HepG2 (cell line): ENCODE results near the gene C11orf58. TPM values are rescaled to one million over a fixed set of nuclear protein-coding genes. Genes with fewer than 3 reads are reported as not detected.

Experiments used
- ATAC-seq: fragments of 200-7000 bp; cut with Tn5 transposase; 3 replicates; pipeline ENCODE4 v1.9.1; 2020; ENCODE audit warnings: mild to moderate bottlenecking, moderate library complexity
- BruUV-seq: library from RNA; stranded (reverse); fragments of 400-500 nt; replicated peaks from 2 replicates; lab custom pipeline; 2021; lab: Mats Ljungman, UMichigan
- CTCF ChIA-PET: fragments of 300-600 bp; formaldehyde crosslinking; extraction: SDS; loops from one replicate; lab custom pipeline; 2021; ENCODE audit warnings: low total read pairs, inconsistent platforms, low intra/inter-chr PET ratio; lab: Yijun Ruan, JAX
- POLR2A ChIA-PET: fragments of 350-600 bp; sonication (Branson Sonifier 250); formaldehyde crosslinking; loops from one replicate; lab custom pipeline; 2020; ENCODE audit warnings: antibody characterized with exemption, inconsistent platforms; lab: Yijun Ruan, JAX
- DNase-seq: peaks from one replicate; pipeline ENCODE4 v3.0.0-alpha.2; 2015; ENCODE audit warnings: low spot score
- FAIRE-seq: peaks from 3 replicates; lab custom pipeline; 2011; peaks lifted over from hg19 to GRCh38; lab: Jason Lieb, UNC
- H2AFZ ChIP-seq: one replicate; pipeline ENCODE4 v1.6.1; 2011; ENCODE audit warnings: low read length, inconsistent platforms
- H3K27ac ChIP-seq: fragments of 300-600 bp; 3 replicates; pipeline ENCODE4 v1.8.0; 2011; ENCODE audit warnings: mixed run types, mild to moderate bottlenecking, mixed read lengths, low read length, inconsistent platforms; ENCODE audit not compliant: insufficient read depth; ENCODE audit errors: extremely low read length
- H3K27me3 ChIP-seq, 2 experiments: fragments of 200-600 bp in 1 of 2; 2 replicates in 1 of 2; 3 replicates in 1 of 2; pipeline versions ENCODE4 v1.6.0 to v1.8.0; 2011; ENCODE audit warnings: low read length in 2 of 2, mild to moderate bottlenecking in 2 of 2, moderate library complexity in 2 of 2, inconsistent platforms in 1 of 2; ENCODE audit not compliant: insufficient read depth in 2 of 2, control insufficient read depth in 1 of 2
- H3K36me3 ChIP-seq, 2 experiments: fragments of 200-600 bp in 1 of 2; replicated peaks in 1 of 2; 2 replicates in 1 of 2; 3 replicates in 1 of 2; pipeline versions ENCODE4 v1.5.1 to v1.8.0; 2011; ENCODE audit warnings: low read length in 2 of 2, inconsistent platforms in 1 of 2; ENCODE audit not compliant: insufficient read depth in 2 of 2, control insufficient read depth in 1 of 2
- H3K4me1 ChIP-seq: 2 replicates; pipeline ENCODE4 v1.5.1; 2012; ENCODE audit warnings: low read length, inconsistent platforms; ENCODE audit not compliant: insufficient read depth
- H3K4me2 ChIP-seq: 2 replicates; pipeline ENCODE4 v1.6.0; 2011; ENCODE audit warnings: low read depth, low read length, inconsistent platforms
- H3K4me3 ChIP-seq, 3 experiments: fragments of 200-600 bp in 1 of 3; sonication (generic), shearing (Covaris generic) in 1 of 3; replicated peaks in 1 of 3; 2 replicates each; pipeline ENCODE4 v1.5.1; 2011 to 2016; ENCODE audit warnings: low read length in 3 of 3, inconsistent platforms in 2 of 3, low read depth in 2 of 3, mild to moderate bottlenecking in 2 of 3, control low read depth in 1 of 3, mixed read lengths in 1 of 3; ENCODE audit not compliant: insufficient read depth in 1 of 3
- H3K79me2 ChIP-seq: one replicate; pipeline ENCODE4 v1.6.1; 2011; ENCODE audit warnings: low read length, inconsistent platforms; ENCODE audit not compliant: insufficient read depth
- H3K9ac ChIP-seq: 2 replicates; pipeline ENCODE4 v1.6.0; 2011; ENCODE audit warnings: mild to moderate bottlenecking, low read depth, low read length, inconsistent platforms; ENCODE audit not compliant: insufficient read depth
- H3K9me3 ChIP-seq: 2 replicates; pipeline ENCODE4 v1.5.1; 2012; ENCODE audit warnings: mild to moderate bottlenecking, low read length
- H4K20me1 ChIP-seq: 2 replicates; pipeline ENCODE4 v1.6.0; 2011; ENCODE audit warnings: inconsistent platforms, mild to moderate bottlenecking, low read length, moderate library complexity; ENCODE audit not compliant: insufficient read depth
- ARNT ChIP-seq: fragments of 450-650 bp; IDR thresholded peaks from 2 replicates; pipeline ENCODE4 v1.6.1; 2017
- CCAR2 ChIP-seq: fragments of 200-400 bp; formaldehyde crosslinking; optimal IDR thresholded peaks from 2 replicates; pipeline ENCODE3; 2018; ENCODE audit warnings: low read depth, mild to moderate bottlenecking, low read length, moderate library complexity
- ETV5 ChIP-seq: IDR thresholded peaks from 2 replicates; pipeline ENCODE4 v1.6.1; 2018; ENCODE audit warnings: missing biosample characterization, missing genetic modification reagents, inconsistent platforms, borderline replicate concordance
- FOXP1 ChIP-seq, 2 experiments: fragments of 450-650 bp in 1 of 2; IDR thresholded peaks; 2 replicates each; pipeline ENCODE4 v1.6.1; 2017 to 2018; ENCODE audit warnings: antibody characterized with exemption in 1 of 2
- IRF2 ChIP-seq: IDR thresholded peaks from 2 replicates; pipeline ENCODE4 v1.6.1; 2018; ENCODE audit warnings: missing genetic modification reagents, missing compliant biosample characterization
- KAT2B ChIP-seq: fragments of 150-350 bp; IDR thresholded peaks from 2 replicates; pipeline ENCODE4 v1.6.1; 2014; ENCODE audit warnings: low read depth, low read length, borderline replicate concordance
- MLLT10 ChIP-seq: sonication (generic); formaldehyde crosslinking; IDR thresholded peaks from 2 replicates; pipeline ENCODE4 v1.4.0; 2020; ENCODE audit warnings: missing genetic modification reagents
- PAXIP1 ChIP-seq: sonication (generic); formaldehyde crosslinking; conservative IDR thresholded peaks from 2 replicates; pipeline ENCODE4 v1.4.0; 2020; ENCODE audit warnings: mild to moderate bottlenecking, missing genetic modification reagents, moderate library complexity
- RARA ChIP-seq: IDR thresholded peaks from 2 replicates; pipeline ENCODE4 v1.6.1; 2016; ENCODE audit warnings: missing genetic modification reagents, missing compliant biosample characterization
- RXRB ChIP-seq: IDR thresholded peaks from 2 replicates; pipeline ENCODE4 v1.6.1; 2016; ENCODE audit warnings: borderline replicate concordance, missing genetic modification reagents, missing compliant biosample characterization
- USF2 ChIP-seq, 2 experiments: sonication (generic) in 1 of 2; formaldehyde crosslinking in 1 of 2; IDR thresholded peaks; 2 replicates each; pipeline versions ENCODE4 v1.5.1 to v1.6.1; 2011 to 2020; ENCODE audit warnings: borderline replicate concordance in 1 of 2, low read depth in 1 of 2, low read length in 1 of 2, mild to moderate bottlenecking in 1 of 2, missing genetic modification reagents in 1 of 2, moderate library complexity in 1 of 2
- ZBTB20 ChIP-seq: sonication (generic); formaldehyde crosslinking; IDR thresholded peaks from 2 replicates; pipeline ENCODE4 v1.8.1; 2023; ENCODE audit warnings: missing genetic modification reagents, low read depth, mild to moderate bottlenecking, borderline replicate concordance
- ZBTB38 ChIP-seq: sonication (generic); formaldehyde crosslinking; IDR thresholded peaks from 2 replicates; pipeline ENCODE4 v1.5.1; 2020; ENCODE audit warnings: mild to moderate bottlenecking, missing genetic modification reagents
- ZFP36L2 ChIP-seq: sonication (generic); formaldehyde crosslinking; IDR thresholded peaks from 2 replicates; pipeline ENCODE4 v1.4.0; 2020; ENCODE audit warnings: missing genetic modification reagents
- ZFP41 ChIP-seq: sonication (generic); formaldehyde crosslinking; IDR thresholded peaks from 2 replicates; pipeline ENCODE4 v1.4.0; 2020; ENCODE audit warnings: mild to moderate bottlenecking, missing genetic modification reagents, borderline replicate concordance
- ZIK1 ChIP-seq: sonication (generic); formaldehyde crosslinking; IDR thresholded peaks from 2 replicates; pipeline ENCODE4 v1.5.0; 2020; ENCODE audit warnings: mild to moderate bottlenecking, low read depth, missing genetic modification reagents, borderline replicate concordance
- ZKSCAN8 ChIP-seq: IDR thresholded peaks from 2 replicates; pipeline ENCODE4 v1.6.1; 2016; ENCODE audit warnings: borderline replicate concordance, missing genetic modification reagents, missing compliant biosample characterization
- ZNF674 ChIP-seq: sonication (generic); formaldehyde crosslinking; IDR thresholded peaks from 2 replicates; pipeline ENCODE4 v1.5.0; 2020; ENCODE audit warnings: low read depth, mild to moderate bottlenecking, missing genetic modification reagents
- ZNF766 ChIP-seq: sonication (generic); formaldehyde crosslinking; IDR thresholded peaks from 2 replicates; pipeline ENCODE4 v1.5.0; 2020; ENCODE audit warnings: missing genetic modification reagents, borderline replicate concordance
- WGBS: methylation state at CpG from one replicate; pipeline ENCODE4 v1.1.6; 2017; ENCODE audit warnings: low lambda C conversion rate; 5-methylcytosine and 5-hydroxymethylcytosine counted together
- in situ Hi-C: cut with HindIII; loops from 2 replicates; pipeline ENCODE4 v1.10.0; 2017; ENCODE audit warnings: low pct_unique_long_range_greater_than_20kb; ENCODE audit not compliant: extremely low pct_ligation_motif_present
- intact Hi-C: fragments of 100-400 bp; cut with micrococcal nuclease; formaldehyde crosslinking; loops from one replicate; pipeline ENCODE4 v1.10.0; 2022; ENCODE audit not compliant: unreplicated experiment
- polyA plus RNA-seq, 8 experiments: library from polyadenylated mRNA; depleted of rRNA in 3 of 8; stranded (reverse) in 7 of 8; unstranded in 1 of 8; fragments of >200 nt; fragmentation: Illumina TruSeq in 4 of 8; extraction: Trizol in 4 of 8; gene quantifications; 2 replicates each; pipeline versions ENCODE4 v1.2.1 to v1.2.3, GENCODE V29; 2011 to 2016; ENCODE audit warnings: low read depth in 4 of 8, missing spikeins in 1 of 8, mixed read lengths in 1 of 8; ENCODE audit not compliant: insufficient read depth in 1 of 8
- total RNA-seq, 5 experiments: library from RNA; depleted of rRNA; stranded (reverse); fragments of >200 nt; fragmentation: Illumina TruSeq; extraction: Trizol; gene quantifications; 2 replicates each; pipeline ENCODE4 v1.2.3, GENCODE V29; 2016; ENCODE audit warnings: low read depth in 1 of 5

Gene C11orf58
- total and polyA plus RNA-seq, 2 of the 13 experiments (the other 11 are each of a cell fraction or from before 2014, with no cell fraction given): 83.8 to 167 TPM

- POLR2A ChIA-PET: interaction anchor here (1.0 kb wide), 1 partner anchor 49 kb away, joined by 4 read pairs; the partner anchor contains the start of gene C11orf58
- 0 out of 2 replicates have a peak, but pooled peaks have one; percentile 26 for TF ChIP-seq RXRB (CRISPR knock-in tag)
- TF ChIP-seq IRF2: no peak
- TF ChIP-seq ZNF766 (CRISPR knock-in tag): no peak
- no peak for TF ChIP-seq ZFP36L2 (CRISPR knock-in tag)
- peak; percentile 12; the same call in 1 of the 2 replicates for TF ChIP-seq RARA (CRISPR knock-in tag)
- no peak for TF ChIP-seq ZIK1 (CRISPR knock-in tag)
- TF ChIP-seq ETV5 (CRISPR knock-in tag): 0 out of 2 replicates have a peak, but pooled peaks have one; percentile 11
- TF ChIP-seq KAT2B: peak; percentile 80
- no peak for TF ChIP-seq ARNT
- 0 out of 2 replicates have a peak, but pooled peaks have one; percentile 12 for TF ChIP-seq PAXIP1 (CRISPR knock-in tag)
- TF ChIP-seq ZFP41 (CRISPR knock-in tag): no peak
- TF ChIP-seq USF2 (IDR thresholded peaks at IDR 0.05; ENCODE audit: low read depth, low read length): no peak
- no peak for TF ChIP-seq USF2 (CRISPR knock-in tag; IDR thresholded peaks at IDR 0.05; ENCODE audit: borderline replicate concordance)
- no peak for TF ChIP-seq FOXP1 (IDR thresholded peaks at IDR 0.05)
- 0 out of 2 replicates have a peak, but pooled peaks have one; percentile 6 for TF ChIP-seq FOXP1 (CRISPR knock-in tag; IDR thresholded peaks at IDR 0.05)
- TF ChIP-seq ZBTB20 (CRISPR knock-in tag): no peak
- TF ChIP-seq ZKSCAN8: no peak
- TF ChIP-seq ZNF674: no peak
- no peak for TF ChIP-seq MLLT10
- no peak for TF ChIP-seq CCAR2
- peak; percentile 81; the same call in 1 of the 2 replicates for TF ChIP-seq ZBTB38
Observed at GRCh38 chr11:16787035-16787742, 48.7 kb downstream of the C11orf58 start.

More at GRCh38 chr11:16787035-16787742, 48.7 kb downstream of the C11orf58 start:
- in situ Hi-C loops (no loop called here), intact Hi-C loops (loop anchor here (10.0 kb wide), 1 partner anchor 138 kb away; no protein-coding TSS in a partner anchor)
- FAIRE-seq: no peak
- Histone ChIP-seq H3K9me3 (no peaks in the 10 kb centered on the region), H3K36me3 (peaks cover 6 to 24% of the 10 kb centered on the region in 2 experiments; a peak in 4 of 5 replicates), H3K4me1 (peaks cover 53% of the 10 kb centered on the region), H3K4me2 (no peak overlapping the region), H3K27ac (no peak overlapping the region), H3K4me3 (no peak overlapping the region), H3K9ac (no peak overlapping the region), H4K20me1 (no peaks in the 10 kb centered on the region), H2AFZ (no peak overlapping the region), H3K79me2 (no peaks in the 10 kb centered on the region), H3K27me3 (no peaks in the 10 kb centered on the region)
- DNase-seq: no peak
- no peak for ATAC-seq
- 89% methylated on average over 7 of the region's 7 CpGs for WGBS
- BruUV-seq: no TSS peak
- CTCF ChIA-PET: interaction anchor here (1.5 kb wide), 1 partner anchor 33 kb away, joined by 8 read pairs; no protein-coding TSS in a partner anchor
